A673 (cell line): ENCODE data around the gene GLRA1. TPM values are rescaled to one million over a fixed set of nuclear protein-coding genes. Genes with fewer than 3 reads are reported as not detected.

Experiments
- BruUV-seq: library from RNA; stranded (reverse); fragments of 400-500 nt; replicated peaks from 2 replicates; lab custom pipeline; 2021; lab: Mats Ljungman, UMichigan
- CTCF ChIA-PET: fragments of 300-600 bp; sonication (Branson Sonifier 250); formaldehyde crosslinking; loops from one replicate; lab custom pipeline; 2022; ENCODE audit warnings: antibody characterized with exemption; lab: Charles Lee
- POLR2A ChIA-PET: fragments of 300-600 bp; sonication (Branson Sonifier 250); formaldehyde crosslinking; loops from one replicate; lab custom pipeline; 2022; ENCODE audit warnings: antibody characterized with exemption; ENCODE audit not compliant: low non-redundant PET; lab: Charles Lee
- DNase-seq: peaks from one replicate; pipeline ENCODE4 v3.0.0-alpha.2; 2015; ENCODE audit warnings: low spot score
- H3K27ac ChIP-seq: fragments of 200-600 bp; sonication (generic); 2 replicates; pipeline ENCODE4 v1.5.1; 2016; ENCODE audit warnings: mixed run types, low read depth, mild to moderate bottlenecking, mixed read lengths, antibody characterized with exemption, low read length; ENCODE audit not compliant: poor library complexity, severe bottlenecking
- H3K27me3 ChIP-seq: fragments of 200-600 bp; sonication (generic); replicated peaks from 2 replicates; pipeline ENCODE4 v1.6.1; 2017; ENCODE audit warnings: mixed run types, low read depth, mild to moderate bottlenecking, mixed read lengths, antibody characterized with exemption, low read length; ENCODE audit not compliant: insufficient read depth, poor library complexity
- H3K36me3 ChIP-seq: fragments of 200-600 bp; sonication (generic); 2 replicates; pipeline ENCODE4 v1.6.1; 2016; ENCODE audit warnings: mixed run types, mild to moderate bottlenecking, mixed read lengths, antibody characterized with exemption, low read length; ENCODE audit not compliant: insufficient read depth, poor library complexity, severe bottlenecking
- H3K4me1 ChIP-seq: fragments of 200-600 bp; sonication (generic); 2 replicates; pipeline ENCODE4 v1.6.1; 2017; ENCODE audit warnings: mixed run types, mild to moderate bottlenecking, mixed read lengths, antibody characterized with exemption, low read length; ENCODE audit not compliant: insufficient read depth, poor library complexity, severe bottlenecking
- H3K4me3 ChIP-seq: fragments of 200-600 bp; sonication (generic); 2 replicates; pipeline ENCODE4 v1.5.1; 2016; ENCODE audit warnings: low read depth, mixed run types, mild to moderate bottlenecking, mixed read lengths, low read length; ENCODE audit not compliant: poor library complexity, severe bottlenecking
- H3K9me3 ChIP-seq: fragments of 200-600 bp; sonication (generic); 2 replicates; pipeline ENCODE4 v1.6.1; 2016; ENCODE audit warnings: mixed run types, low read depth, mild to moderate bottlenecking, mixed read lengths, antibody characterized with exemption, low read length; ENCODE audit not compliant: poor library complexity, severe bottlenecking
- CTCF ChIP-seq: fragments of 300-800, 200-600 bp; sonication (generic); conservative IDR thresholded peaks from 2 replicates; pipeline ENCODE4 v1.5.1; 2017; ENCODE audit warnings: low read depth, mild to moderate bottlenecking, antibody characterized with exemption, low read length, moderate library complexity, mixed read lengths
- EZH2 ChIP-seq: fragments of 200-600 bp; sonication (generic); IDR thresholded peaks from 2 replicates; pipeline ENCODE4 v1.6.1; 2017; ENCODE audit warnings: borderline replicate concordance, low read depth, mild to moderate bottlenecking, mixed read lengths, antibody characterized with exemption, low read length; ENCODE audit not compliant: poor library complexity, severe bottlenecking
- intact Hi-C: fragments of 100-400 bp; cut with micrococcal nuclease; formaldehyde crosslinking; loops from one replicate; pipeline ENCODE4 v1.10.0; 2022; ENCODE audit not compliant: unreplicated experiment
- total RNA-seq: library from RNA; stranded (reverse); gene quantifications from 2 replicates; pipeline ENCODE4 v1.2.3, GENCODE V29; 2021

Gene GLRA1
- total RNA-seq, 1 experiment from 2014 or later: not detected

GRCh38 chr5:151921916-151922315 is 2.7 kb downstream of the GLRA1 start:
- CTCF ChIA-PET: no interaction called here
- no peak for DNase-seq
- intact Hi-C loops: loop anchor here (5.0 kb wide), 1 partner anchor 95 kb away; no protein-coding TSS in a partner anchor

GRCh38 chr5:151917904-151918303 is 6.7 kb downstream of the GLRA1 start:
- no peak for TF ChIP-seq EZH2
- no peak for TF ChIP-seq CTCF
- intact Hi-C loops: no loop called here
- Histone ChIP-seq H3K27ac (no peak overlapping the region), H3K4me1 (no peaks in the 10 kb centered on the region), H3K27me3 (peaks cover 85% of the 10 kb centered on the region), H3K36me3 (no peaks in the 10 kb centered on the region), H3K9me3 (no peaks in the 10 kb centered on the region), H3K4me3 (no peak overlapping the region)
- DNase-seq: no peak
- ChIA-PET POLR2A (no interaction called here), CTCF (no interaction called here)
- no TSS peak for BruUV-seq

More at GRCh38 chr5:151921916-151922315, 2.7 kb downstream of the GLRA1 start:
- BruUV-seq: no TSS peak
- TF ChIP-seq CTCF (no peak), EZH2 (no peak)
- Histone ChIP-seq H3K4me1 (no peaks in the 10 kb centered on the region), H3K27me3 (peaks cover 79% of the 10 kb centered on the region), H3K36me3 (no peaks in the 10 kb centered on the region), H3K9me3 (no peaks in the 10 kb centered on the region), H3K4me3 (no peak overlapping the region), H3K27ac (no peak overlapping the region)
- POLR2A ChIA-PET: no interaction called here

- H3K4me3 ChIP-seq: no peak overlapping the region
- peaks cover 45% of the 10 kb centered on the region for H3K27me3 ChIP-seq
- CTCF ChIA-PET: no interaction called here
- TF ChIP-seq CTCF (no peak), EZH2 (no peak)
- intact Hi-C loops: no loop called here
- POLR2A ChIA-PET: no interaction called here
- no peak for DNase-seq
- no TSS peak for BruUV-seq
- no peaks in the 10 kb centered on the region for H3K36me3 ChIP-seq
- no peak overlapping the region for H3K27ac ChIP-seq
- no peaks in the 10 kb centered on the region for H3K9me3 ChIP-seq
- H3K4me1 ChIP-seq: no peaks in the 10 kb centered on the region
Observed at GRCh38 chr5:151913425-151913824, 11.2 kb downstream of the GLRA1 start.
